Measurements from ENCODE around the gene USP32. TPM values are rescaled to one million over a fixed set of nuclear protein-coding genes. Genes with fewer than 3 reads are reported as not detected.

The USP32 gene
- total RNA-seq, 1 experiment from 2014 or later, result 103 TPM

DNA sequence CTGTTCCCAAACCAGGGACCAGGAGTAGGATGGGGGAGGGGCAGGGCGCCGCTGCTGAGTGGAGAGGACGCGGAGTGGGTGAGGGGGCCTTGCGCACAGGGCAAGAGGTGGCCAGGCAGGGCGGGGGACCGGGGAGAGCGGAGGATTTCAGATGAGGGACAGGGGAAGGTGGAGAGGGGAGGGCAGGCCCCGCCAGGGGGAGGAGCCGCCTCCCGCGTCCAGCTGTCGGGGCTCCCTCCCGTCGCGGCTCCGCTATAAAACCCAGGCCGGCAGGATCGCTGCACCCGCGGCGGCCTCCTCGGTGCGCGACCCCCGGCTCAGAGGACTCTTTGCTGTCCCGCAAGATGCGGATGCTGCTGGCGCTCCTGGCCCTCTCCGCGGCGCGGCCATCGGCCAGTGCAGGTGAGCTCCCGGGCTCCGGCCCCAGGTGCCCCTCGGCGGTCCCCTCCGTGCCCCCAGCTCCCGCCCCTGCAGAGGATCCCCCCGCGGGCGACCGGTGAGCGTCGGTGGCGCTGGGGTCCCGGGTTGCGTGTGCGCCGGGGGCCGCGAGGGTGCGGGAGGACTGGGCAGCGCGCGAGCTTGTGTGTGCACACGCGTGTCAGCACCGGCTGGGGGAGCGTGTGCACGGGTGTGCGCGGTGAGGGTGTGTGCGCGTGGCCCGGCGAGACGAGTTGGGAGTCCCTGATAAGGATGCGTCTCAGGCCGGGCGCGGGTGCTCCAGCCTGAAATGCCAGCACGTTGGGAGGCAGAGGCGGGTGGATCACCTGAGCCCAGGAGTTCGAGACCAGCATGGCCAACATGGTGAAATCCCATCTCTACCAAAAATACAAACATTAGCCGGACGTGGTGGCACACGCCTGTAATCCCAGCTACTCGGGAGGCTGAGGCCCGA lies 242.0 kb downstream of the USP32 start, which contains the start of gene CA4:
Gene CA4 (plus strand): TSS at position 283 of the 892 bp plus-strand sequence. CDS start 62 bp downstream, at position 345.
- ATAC-seq, result peak; percentile 43
- ChIA-PET POLR2A (interaction anchor here (0.8 to 1.3 kb wide), 3 partner anchors 8 to 450 kb away, joined by 3 read pairs; partner anchors contain the start of gene PPM1D), CTCF (interaction anchor here (0.6 to 5.2 kb wide), 8 partner anchors 10 to 531 kb away, joined by 3 to 53 read pairs (median 4); no protein-coding TSS in a partner anchor)
- no peaks in the 10 kb centered on the region for H3K36me3 Mint-ChIP-seq
- no peaks in the 10 kb centered on the region for H3K9me3 Mint-ChIP-seq
- H3K4me1 Mint-ChIP-seq, result peaks cover 37% of the 10 kb centered on the region
- peak within 1 kb of the TSS; percentile 75 for H3K4me3 Mint-ChIP-seq
- H3K27ac Mint-ChIP-seq, result no peak within 1 kb of the TSS
- DNase-seq (ENCODE audit: low spot score), result peak; percentile 54
- H3K27me3 Mint-ChIP-seq (ENCODE audit: low read depth), result peaks cover 59% of the 10 kb centered on the region
- TF ChIP-seq, protein P1, sequence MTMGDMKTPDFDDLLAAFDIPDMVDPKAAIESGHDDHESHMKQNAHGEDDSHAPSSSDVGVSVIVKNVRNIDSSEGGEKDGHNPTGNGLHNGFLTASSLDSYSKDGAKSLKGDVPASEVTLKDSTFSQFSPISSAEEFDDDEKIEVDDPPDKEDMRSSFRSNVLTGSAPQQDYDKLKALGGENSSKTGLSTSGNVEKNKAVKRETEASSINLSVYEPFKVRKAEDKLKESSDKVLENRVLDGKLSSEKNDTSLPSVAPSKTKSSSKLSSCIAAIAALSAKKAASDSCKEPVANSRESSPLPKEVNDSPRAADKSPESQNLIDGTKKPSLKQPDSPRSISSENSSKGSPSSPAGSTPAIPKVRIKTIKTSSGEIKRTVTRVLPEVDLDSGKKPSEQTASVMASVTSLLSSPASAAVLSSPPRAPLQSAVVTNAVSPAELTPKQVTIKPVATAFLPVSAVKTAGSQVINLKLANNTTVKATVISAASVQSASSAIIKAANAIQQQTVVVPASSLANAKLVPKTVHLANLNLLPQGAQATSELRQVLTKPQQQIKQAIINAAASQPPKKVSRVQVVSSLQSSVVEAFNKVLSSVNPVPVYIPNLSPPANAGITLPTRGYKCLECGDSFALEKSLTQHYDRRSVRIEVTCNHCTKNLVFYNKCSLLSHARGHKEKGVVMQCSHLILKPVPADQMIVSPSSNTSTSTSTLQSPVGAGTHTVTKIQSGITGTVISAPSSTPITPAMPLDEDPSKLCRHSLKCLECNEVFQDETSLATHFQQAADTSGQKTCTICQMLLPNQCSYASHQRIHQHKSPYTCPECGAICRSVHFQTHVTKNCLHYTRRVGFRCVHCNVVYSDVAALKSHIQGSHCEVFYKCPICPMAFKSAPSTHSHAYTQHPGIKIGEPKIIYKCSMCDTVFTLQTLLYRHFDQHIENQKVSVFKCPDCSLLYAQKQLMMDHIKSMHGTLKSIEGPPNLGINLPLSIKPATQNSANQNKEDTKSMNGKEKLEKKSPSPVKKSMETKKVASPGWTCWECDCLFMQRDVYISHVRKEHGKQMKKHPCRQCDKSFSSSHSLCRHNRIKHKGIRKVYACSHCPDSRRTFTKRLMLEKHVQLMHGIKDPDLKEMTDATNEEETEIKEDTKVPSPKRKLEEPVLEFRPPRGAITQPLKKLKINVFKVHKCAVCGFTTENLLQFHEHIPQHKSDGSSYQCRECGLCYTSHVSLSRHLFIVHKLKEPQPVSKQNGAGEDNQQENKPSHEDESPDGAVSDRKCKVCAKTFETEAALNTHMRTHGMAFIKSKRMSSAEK (CRISPR knock-in tag; IDR thresholded peaks at IDR 0.05; ENCODE audit: borderline replicate concordance), result no peak
- TF ChIP-seq, protein P2, sequence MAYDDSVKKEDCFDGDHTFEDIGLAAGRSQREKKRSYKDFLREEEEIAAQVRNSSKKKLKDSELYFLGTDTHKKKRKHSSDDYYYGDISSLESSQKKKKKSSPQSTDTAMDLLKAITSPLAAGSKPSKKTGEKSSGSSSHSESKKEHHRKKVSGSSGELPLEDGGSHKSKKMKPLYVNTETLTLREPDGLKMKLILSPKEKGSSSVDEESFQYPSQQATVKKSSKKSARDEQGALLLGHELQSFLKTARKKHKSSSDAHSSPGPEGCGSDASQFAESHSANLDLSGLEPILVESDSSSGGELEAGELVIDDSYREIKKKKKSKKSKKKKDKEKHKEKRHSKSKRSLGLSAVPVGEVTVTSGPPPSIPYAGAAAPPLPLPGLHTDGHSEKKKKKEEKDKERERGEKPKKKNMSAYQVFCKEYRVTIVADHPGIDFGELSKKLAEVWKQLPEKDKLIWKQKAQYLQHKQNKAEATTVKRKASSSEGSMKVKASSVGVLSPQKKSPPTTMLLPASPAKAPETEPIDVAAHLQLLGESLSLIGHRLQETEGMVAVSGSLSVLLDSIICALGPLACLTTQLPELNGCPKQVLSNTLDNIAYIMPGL (CRISPR knock-in tag; IDR thresholded peaks at IDR 0.05), result 0 out of 2 replicates have a peak, but pooled peaks have one; percentile 20
- TF ChIP-seq, protein P3, sequence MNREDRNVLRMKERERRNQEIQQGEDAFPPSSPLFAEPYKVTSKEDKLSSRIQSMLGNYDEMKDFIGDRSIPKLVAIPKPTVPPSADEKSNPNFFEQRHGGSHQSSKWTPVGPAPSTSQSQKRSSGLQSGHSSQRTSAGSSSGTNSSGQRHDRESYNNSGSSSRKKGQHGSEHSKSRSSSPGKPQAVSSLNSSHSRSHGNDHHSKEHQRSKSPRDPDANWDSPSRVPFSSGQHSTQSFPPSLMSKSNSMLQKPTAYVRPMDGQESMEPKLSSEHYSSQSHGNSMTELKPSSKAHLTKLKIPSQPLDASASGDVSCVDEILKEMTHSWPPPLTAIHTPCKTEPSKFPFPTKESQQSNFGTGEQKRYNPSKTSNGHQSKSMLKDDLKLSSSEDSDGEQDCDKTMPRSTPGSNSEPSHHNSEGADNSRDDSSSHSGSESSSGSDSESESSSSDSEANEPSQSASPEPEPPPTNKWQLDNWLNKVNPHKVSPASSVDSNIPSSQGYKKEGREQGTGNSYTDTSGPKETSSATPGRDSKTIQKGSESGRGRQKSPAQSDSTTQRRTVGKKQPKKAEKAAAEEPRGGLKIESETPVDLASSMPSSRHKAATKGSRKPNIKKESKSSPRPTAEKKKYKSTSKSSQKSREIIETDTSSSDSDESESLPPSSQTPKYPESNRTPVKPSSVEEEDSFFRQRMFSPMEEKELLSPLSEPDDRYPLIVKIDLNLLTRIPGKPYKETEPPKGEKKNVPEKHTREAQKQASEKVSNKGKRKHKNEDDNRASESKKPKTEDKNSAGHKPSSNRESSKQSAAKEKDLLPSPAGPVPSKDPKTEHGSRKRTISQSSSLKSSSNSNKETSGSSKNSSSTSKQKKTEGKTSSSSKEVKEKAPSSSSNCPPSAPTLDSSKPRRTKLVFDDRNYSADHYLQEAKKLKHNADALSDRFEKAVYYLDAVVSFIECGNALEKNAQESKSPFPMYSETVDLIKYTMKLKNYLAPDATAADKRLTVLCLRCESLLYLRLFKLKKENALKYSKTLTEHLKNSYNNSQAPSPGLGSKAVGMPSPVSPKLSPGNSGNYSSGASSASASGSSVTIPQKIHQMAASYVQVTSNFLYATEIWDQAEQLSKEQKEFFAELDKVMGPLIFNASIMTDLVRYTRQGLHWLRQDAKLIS (CRISPR knock-in tag; IDR thresholded peaks at IDR 0.05; ENCODE audit: borderline replicate concordance), result no peak
- TF ChIP-seq SOX15 (CRISPR knock-in tag; IDR thresholded peaks at IDR 0.05) (no peak), NFATC4 (CRISPR knock-in tag; IDR thresholded peaks at IDR 0.05) (no peak), RELA (CRISPR knock-in tag; IDR thresholded peaks at IDR 0.05; ENCODE audit: borderline replicate concordance) (0 out of 2 replicates have a peak, but pooled peaks have one; percentile 73), MYBL2 (CRISPR knock-in tag; IDR thresholded peaks at IDR 0.05) (no peak), FOXP1 (CRISPR knock-in tag; IDR thresholded peaks at IDR 0.05; ENCODE audit: borderline replicate concordance) (no peak), SMAD4 (CRISPR knock-in tag; IDR thresholded peaks at IDR 0.05) (no peak), SP1 (CRISPR knock-in tag; conservative IDR thresholded peaks at IDR 0.05) (peak; percentile 36; the same call in 1 of the 2 replicates), MXD4 (CRISPR knock-in tag; IDR thresholded peaks at IDR 0.05; ENCODE audit: borderline replicate concordance) (no peak), RORB (CRISPR knock-in tag; IDR thresholded peaks at IDR 0.05) (no peak)
- TF ChIP-seq, protein P4, sequence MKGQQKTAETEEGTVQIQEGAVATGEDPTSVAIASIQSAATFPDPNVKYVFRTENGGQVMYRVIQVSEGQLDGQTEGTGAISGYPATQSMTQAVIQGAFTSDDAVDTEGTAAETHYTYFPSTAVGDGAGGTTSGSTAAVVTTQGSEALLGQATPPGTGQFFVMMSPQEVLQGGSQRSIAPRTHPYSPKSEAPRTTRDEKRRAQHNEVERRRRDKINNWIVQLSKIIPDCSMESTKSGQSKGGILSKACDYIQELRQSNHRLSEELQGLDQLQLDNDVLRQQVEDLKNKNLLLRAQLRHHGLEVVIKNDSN (CRISPR knock-in tag; IDR thresholded peaks at IDR 0.05), result no peak
- TF ChIP-seq, protein P5, sequence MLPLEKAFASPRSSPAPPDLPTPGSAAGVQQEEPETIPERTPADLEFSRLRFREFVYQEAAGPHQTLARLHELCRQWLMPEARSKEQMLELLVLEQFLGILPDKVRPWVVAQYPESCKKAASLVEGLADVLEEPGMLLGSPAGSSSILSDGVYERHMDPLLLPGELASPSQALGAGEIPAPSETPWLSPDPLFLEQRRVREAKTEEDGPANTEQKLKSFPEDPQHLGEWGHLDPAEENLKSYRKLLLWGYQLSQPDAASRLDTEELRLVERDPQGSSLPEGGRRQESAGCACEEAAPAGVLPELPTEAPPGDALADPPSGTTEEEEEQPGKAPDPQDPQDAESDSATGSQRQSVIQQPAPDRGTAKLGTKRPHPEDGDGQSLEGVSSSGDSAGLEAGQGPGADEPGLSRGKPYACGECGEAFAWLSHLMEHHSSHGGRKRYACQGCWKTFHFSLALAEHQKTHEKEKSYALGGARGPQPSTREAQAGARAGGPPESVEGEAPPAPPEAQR (CRISPR knock-in tag; IDR thresholded peaks at IDR 0.05), result no peak
- TF ChIP-seq, protein P6, sequence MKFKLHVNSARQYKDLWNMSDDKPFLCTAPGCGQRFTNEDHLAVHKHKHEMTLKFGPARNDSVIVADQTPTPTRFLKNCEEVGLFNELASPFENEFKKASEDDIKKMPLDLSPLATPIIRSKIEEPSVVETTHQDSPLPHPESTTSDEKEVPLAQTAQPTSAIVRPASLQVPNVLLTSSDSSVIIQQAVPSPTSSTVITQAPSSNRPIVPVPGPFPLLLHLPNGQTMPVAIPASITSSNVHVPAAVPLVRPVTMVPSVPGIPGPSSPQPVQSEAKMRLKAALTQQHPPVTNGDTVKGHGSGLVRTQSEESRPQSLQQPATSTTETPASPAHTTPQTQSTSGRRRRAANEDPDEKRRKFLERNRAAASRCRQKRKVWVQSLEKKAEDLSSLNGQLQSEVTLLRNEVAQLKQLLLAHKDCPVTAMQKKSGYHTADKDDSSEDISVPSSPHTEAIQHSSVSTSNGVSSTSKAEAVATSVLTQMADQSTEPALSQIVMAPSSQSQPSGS (CRISPR knock-in tag; IDR thresholded peaks at IDR 0.05; ENCODE audit: borderline replicate concordance, low read depth), result no peak
- TF ChIP-seq, protein P7, sequence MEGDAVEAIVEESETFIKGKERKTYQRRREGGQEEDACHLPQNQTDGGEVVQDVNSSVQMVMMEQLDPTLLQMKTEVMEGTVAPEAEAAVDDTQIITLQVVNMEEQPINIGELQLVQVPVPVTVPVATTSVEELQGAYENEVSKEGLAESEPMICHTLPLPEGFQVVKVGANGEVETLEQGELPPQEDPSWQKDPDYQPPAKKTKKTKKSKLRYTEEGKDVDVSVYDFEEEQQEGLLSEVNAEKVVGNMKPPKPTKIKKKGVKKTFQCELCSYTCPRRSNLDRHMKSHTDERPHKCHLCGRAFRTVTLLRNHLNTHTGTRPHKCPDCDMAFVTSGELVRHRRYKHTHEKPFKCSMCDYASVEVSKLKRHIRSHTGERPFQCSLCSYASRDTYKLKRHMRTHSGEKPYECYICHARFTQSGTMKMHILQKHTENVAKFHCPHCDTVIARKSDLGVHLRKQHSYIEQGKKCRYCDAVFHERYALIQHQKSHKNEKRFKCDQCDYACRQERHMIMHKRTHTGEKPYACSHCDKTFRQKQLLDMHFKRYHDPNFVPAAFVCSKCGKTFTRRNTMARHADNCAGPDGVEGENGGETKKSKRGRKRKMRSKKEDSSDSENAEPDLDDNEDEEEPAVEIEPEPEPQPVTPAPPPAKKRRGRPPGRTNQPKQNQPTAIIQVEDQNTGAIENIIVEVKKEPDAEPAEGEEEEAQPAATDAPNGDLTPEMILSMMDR (IDR thresholded peaks at IDR 0.05), result no peak

Data from WTC11 (cell line).